Adrenal gland (tissue), 12 donors: Measurements from ENCODE around the gene SPO11. TPM values are rescaled to one million over a fixed set of nuclear protein-coding genes. Genes with fewer than 3 reads are reported as not detected.

ENCODE experiments used
- DNase-seq, 7 donors: peaks; one replicate each; pipeline ENCODE4 v3.0.0-alpha.2; 2019 to 2020
- H3K27ac ChIP-seq, 5 donors: fragments of 200-600 bp; sonication (generic) in 4 of 5; 1 replicate in 3 of 5; 2 replicates in 2 of 5; pipeline versions ENCODE4 v1.5.1 to v1.8.0; 2016 to 2020; ENCODE audit warnings: mild to moderate bottlenecking in 1 of 5
- H3K27me3 ChIP-seq: fragments of 200-600 bp; 2 replicates; pipeline ENCODE4 v1.8.0; 2021
- H3K36me3 ChIP-seq, 2 donors: fragments of 200-600 bp; replicated peaks in 1 of 2; 1 replicate in 1 of 2; 2 replicates in 1 of 2; pipeline versions ENCODE4 v1.5.1 to v1.8.0; 2018 to 2022
- H3K4me1 ChIP-seq, 2 donors: fragments of 200-600 bp; replicated peaks in 1 of 2; 1 replicate in 1 of 2; 2 replicates in 1 of 2; pipeline versions ENCODE4 v1.5.1 to v1.8.0; 2018 to 2021
- H3K4me3 ChIP-seq, 4 donors: fragments of 200-600 bp; sonication (generic) in 3 of 4; one replicate each; pipeline ENCODE4 v1.5.1; 2016 to 2018
- H3K9me3 ChIP-seq, 3 donors: fragments of 200-600 bp; sonication (generic) in 1 of 3; replicated peaks in 1 of 3; 1 replicate in 2 of 3; 2 replicates in 1 of 3; pipeline versions ENCODE4 v1.5.1 to v1.8.0; 2016 to 2021
- CTCF ChIP-seq, 6 experiments: fragments of 450-650 bp in 4 of 6; fragments of 200-600 bp in 2 of 6; sonication (generic) in 1 of 6; IDR thresholded peaks; 1 replicate in 5 of 6; 2 replicates in 1 of 6; pipeline versions ENCODE4 v1.5.1 to v1.8.0; 2016 to 2021; ENCODE audit warnings: antibody characterized with exemption in 6 of 6, mild to moderate bottlenecking in 2 of 6, moderate library complexity in 1 of 6
- POLR2A ChIP-seq, 2 donors: fragments of 450-650 bp; IDR thresholded peaks; one replicate each; pipeline ENCODE4 v1.6.1; 2017; ENCODE audit warnings: antibody characterized with exemption in 2 of 2, mild to moderate bottlenecking in 2 of 2, moderate library complexity in 1 of 2
- WGBS, 4 donors: extraction: QIAGEN DNeasy Blood & Tissue Kit in 2 of 4; methylation state at CpG; one replicate each; pipeline versions ENCODE4 v1.1.5 to v1.1.7; 2013 to 2017; 5-methylcytosine and 5-hydroxymethylcytosine counted together
- intact Hi-C, 2 donors: fragments of 100-400 bp; cut with DNase I; formaldehyde crosslinking; loops; one replicate each; pipeline versions ENCODE4 v1.14.1 to v1.15.0; 2022 to 2023
- polyA plus RNA-seq, 3 donors: library from polyadenylated mRNA; stranded (reverse); fragments of 200-250 nt in 2 of 3; fragments of 350-450 nt in 1 of 3; fragmentation: Illumina TruSeq in 1 of 3; extraction: RNeasy Lipid Tissue Mini Kit (QIAGEN cat#74804) in 1 of 3; gene quantifications; one replicate each; pipeline ENCODE4 v1.2.3, GENCODE V29; 2013 to 2014
- total RNA-seq, 9 donors: library from RNA; depleted of rRNA in 4 of 9; stranded (reverse); fragments of >200 nt in 4 of 9; fragments of 120-200 nt in 1 of 9; fragmentation: NEBNext Ultra II Directional in 1 of 9; extraction: Animal tissue kit (Norgen Biotek cat#: 25700) in 1 of 9; gene quantifications; one replicate each; pipeline versions ENCODE4 v1.1.0 to v1.2.4, GENCODE V29; 2013 to 2023
- donor health status: healthy with polysubstance abuse.
- donor health status: Bipolar disorder and iron deficiency.
- donor health status: DM: yes; HTN: yes; CAD: no.
- donor health status: DM: no; HTN: no; CAD: no.
- donor health status: DM: no; HTN: no; CAD: no.
- donor health status: DM: yes; HTN: yes; CAD: no.

Gene SPO11
- total and polyA plus RNA-seq, 12 donors, result not detected

DNA sequence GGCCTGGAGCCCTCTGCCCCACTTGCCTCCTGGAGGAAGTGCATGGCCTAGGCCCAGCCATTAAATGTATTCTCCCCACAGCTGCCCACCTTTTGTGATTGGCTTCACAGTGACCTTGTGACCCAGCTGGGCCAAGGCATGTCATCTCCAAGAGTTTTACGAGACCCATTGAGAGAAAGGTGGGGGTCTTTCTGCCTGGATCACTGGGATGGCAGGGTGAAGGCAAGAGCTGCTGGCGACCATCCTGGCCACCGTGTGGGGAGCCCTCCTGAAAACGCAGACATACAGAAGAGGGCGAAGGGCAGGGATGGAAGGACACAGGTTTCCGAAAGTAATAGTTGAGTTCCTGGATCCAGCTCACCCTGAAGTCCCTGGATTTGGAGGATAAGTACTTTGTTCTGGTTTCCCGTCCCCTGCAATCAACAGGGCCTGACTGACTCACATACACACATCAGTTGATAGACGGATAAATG lies 12.3 kb upstream of the SPO11 start:
- Histone ChIP-seq H3K4me3 (no peak overlapping the region), H3K36me3 (no peaks in the 10 kb centered on the region), H3K9me3 (no peaks in the 10 kb centered on the region), H3K4me1 (no peaks in the 10 kb centered on the region), H3K27ac (no peak overlapping the region), H3K27me3 (peaks cover 3% of the 10 kb centered on the region)
- DNase-seq, result no peak
- WGBS, 4 donors, result 83 to 88% (median 85%) methylated on average over 8 of the region's 8 CpGs
- no peak for TF ChIP-seq CTCF (IDR thresholded peaks at IDR 0.05)
- intact Hi-C loops, result no loop called here

DNA sequence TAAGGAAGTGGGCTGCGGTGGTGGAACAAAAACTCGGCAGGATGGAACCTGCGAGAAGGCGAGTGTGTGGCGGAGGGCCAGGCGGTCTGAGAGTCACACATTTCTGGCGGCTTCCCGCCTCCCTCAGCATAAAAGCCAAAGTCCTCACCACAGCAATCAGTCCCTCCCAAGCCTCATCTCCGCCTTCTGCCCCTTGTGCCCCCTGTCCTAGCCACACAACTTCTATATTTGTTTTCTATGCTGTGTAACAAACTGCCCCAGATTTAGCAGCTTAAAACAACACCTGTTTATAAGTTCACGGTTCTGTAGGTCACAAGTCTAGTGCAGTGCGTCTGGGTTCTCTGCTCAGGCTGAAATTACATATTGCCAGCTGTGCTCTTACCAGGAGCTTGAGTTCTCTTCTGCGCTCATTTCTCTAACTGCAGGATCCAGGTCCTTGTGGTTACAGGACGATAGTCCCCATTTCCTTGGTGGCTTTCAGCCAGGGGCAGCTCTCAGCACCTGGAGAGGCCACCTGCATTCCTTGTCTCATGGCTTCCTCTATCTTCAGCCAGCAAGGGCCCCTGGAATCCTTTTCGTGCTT lies 11.7 kb upstream of the SPO11 start:
- Histone ChIP-seq H3K27ac (no peak overlapping the region), H3K9me3 (no peaks in the 10 kb centered on the region), H3K27me3 (peaks cover 3% of the 10 kb centered on the region), H3K4me3 (no peak overlapping the region), H3K4me1 (no peaks in the 10 kb centered on the region), H3K36me3 (no peaks in the 10 kb centered on the region)
- TF ChIP-seq CTCF (IDR thresholded peaks at IDR 0.05) (no peak), POLR2A (IDR thresholded peaks at IDR 0.05) (no peak)
- 72 to 87% (median 80%) methylated on average over 14 of the region's 14 CpGs for WGBS, 4 donors
- intact Hi-C loops, result no loop called here
- no peak for DNase-seq

- 71 to 80% (median 73%) methylated on average over 4 of the region's 4 CpGs for WGBS, 4 donors
- intact Hi-C loops, result no loop called here
- Histone ChIP-seq H3K27ac (no peak overlapping the region), H3K27me3 (peaks cover 3% of the 10 kb centered on the region), H3K9me3 (no peaks in the 10 kb centered on the region), H3K4me3 (no peak overlapping the region), H3K4me1 (no peaks in the 10 kb centered on the region), H3K36me3 (no peaks in the 10 kb centered on the region)
- no peak for DNase-seq
- no peak for TF ChIP-seq CTCF (IDR thresholded peaks at IDR 0.05)
- no peak for TF ChIP-seq POLR2A (IDR thresholded peaks at IDR 0.05)
These were observed 10.0 kb upstream of the SPO11 start for GRCh38 chr20:57319584-57319983.

DNA sequence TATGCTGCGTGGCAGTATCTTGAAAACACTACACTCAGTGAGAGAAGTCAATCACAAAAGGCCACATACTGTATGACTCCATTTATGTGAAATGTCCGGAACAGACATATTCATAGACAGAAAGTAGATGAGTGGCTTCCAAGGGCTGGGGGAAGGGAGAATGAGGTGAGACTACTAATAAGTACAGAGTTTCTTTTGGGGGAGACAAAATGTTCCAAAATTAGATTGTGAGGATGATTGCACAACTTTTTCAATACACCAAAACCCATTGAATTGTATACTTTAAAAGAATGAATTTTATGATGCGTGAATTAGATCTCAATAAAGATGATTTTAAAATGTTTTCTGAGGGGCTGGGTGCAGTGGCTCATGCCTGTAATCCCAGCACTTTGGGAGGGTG lies 9.2 kb upstream of the SPO11 start:
- no peaks in the 10 kb centered on the region for H3K36me3 ChIP-seq
- no peak overlapping the region for H3K4me3 ChIP-seq
- TF ChIP-seq CTCF (IDR thresholded peaks at IDR 0.05), result no peak
- TF ChIP-seq POLR2A (IDR thresholded peaks at IDR 0.05), result no peak
- DNase-seq, result no peak
- intact Hi-C loops, result no loop called here
- peaks cover 3% of the 10 kb centered on the region for H3K27me3 ChIP-seq
- WGBS, 4 donors, result 70 to 78% (median 72%) methylated on average over 3 of the region's 3 CpGs
- no peaks in the 10 kb centered on the region for H3K4me1 ChIP-seq
- H3K27ac ChIP-seq, result no peak overlapping the region
- no peaks in the 10 kb centered on the region for H3K9me3 ChIP-seq
